NCI-H510A (cell line): ENCODE results near the gene EDRF1.
"Not testable (repeated sequence)": the region's sequence is repeated elsewhere in the genome, so short reads cannot be mapped to it uniquely, and the experiment has no call there.

Source experiments
- DNase-seq: peaks from one replicate; lab custom pipeline; 2025; lab: John Stamatoyannopoulos, UW

Gene EDRF1

GRCh38 chr10:125707541-125708468 lies 11.7 kb upstream of the EDRF1 start:
- no peak for DNase-seq

GRCh38 chr10:125708971-125709503 lies 10.5 kb upstream of the EDRF1 start:
- no peak for DNase-seq

- no peak for DNase-seq
Measured at GRCh38 chr10:125709553-125710474, 9.7 kb upstream of the EDRF1 start.

GRCh38 chr10:125711110-125711750 lies 8.3 kb upstream of the EDRF1 start:
- DNase-seq, result no peak

- not testable (repeated sequence) for DNase-seq
Measured at GRCh38 chr10:125714728-125715127, 4.8 kb upstream of the EDRF1 start.

GRCh38 chr10:125720002-125720382 lies 483 bp downstream of the EDRF1 start:
- DNase-seq, result no peak

GRCh38 chr10:125721035-125721434 lies 1.5 kb downstream of the EDRF1 start:
- DNase-seq, result no peak

GRCh38 chr10:125722811-125723210 lies 3.3 kb downstream of the EDRF1 start:
- no peak for DNase-seq

GRCh38 chr10:125726914-125727313 lies 7.4 kb downstream of the EDRF1 start:
- no peak for DNase-seq

GRCh38 chr10:125727436-125727835 lies 7.9 kb downstream of the EDRF1 start:
- no peak for DNase-seq

GRCh38 chr10:125734148-125734547 lies 14.6 kb downstream of the EDRF1 start:
- DNase-seq, result no peak

- DNase-seq, result no peak
Measured at GRCh38 chr10:125734823-125735222, 15.3 kb downstream of the EDRF1 start.

GRCh38 chr10:125738206-125738605 lies 18.7 kb downstream of the EDRF1 start:
- no peak for DNase-seq

- no peak for DNase-seq
Measured at GRCh38 chr10:125739994-125740679, 20.6 kb downstream of the EDRF1 start.

GRCh38 chr10:125742465-125742864 lies 23.0 kb downstream of the EDRF1 start:
- no peak for DNase-seq

- DNase-seq, result no peak
Measured at GRCh38 chr10:125744909-125745308, 25.4 kb downstream of the EDRF1 start.

GRCh38 chr10:125747417-125747816 lies 27.9 kb downstream of the EDRF1 start:
- no peak for DNase-seq

GRCh38 chr10:125756196-125756595 lies 36.7 kb downstream of the EDRF1 start:
- DNase-seq, result no peak

- DNase-seq, result no peak
Measured at GRCh38 chr10:125756853-125757487, 37.5 kb downstream of the EDRF1 start.

GRCh38 chr10:125757742-125758141 lies 38.2 kb downstream of the EDRF1 start:
- no peak for DNase-seq

GRCh38 chr10:125761961-125762360 lies 42.5 kb downstream of the EDRF1 start:
- no peak for DNase-seq
